Hematopoietic multipotent progenitor cell treated with erythropoietin and hydrocortisone succinate and interleukin-3 and kit ligand, for 6 days (in vitro differentiated cells): Measurements from ENCODE around the gene DENR.
"Not testable (repeated sequence)": the region's sequence is repeated elsewhere in the genome, so short reads cannot be mapped to it uniquely, and the experiment has no call there.

ENCODE experiments used
- DNase-seq: peaks from one replicate; pipeline ENCODE4 v3.0.0-alpha.2; 2015

The DENR gene

GRCh38 chr12:122743895-122744525 lies 8.6 kb upstream of the DENR start:
- DNase-seq, result no peak

GRCh38 chr12:122747224-122748135 lies 5.1 kb upstream of the DENR start:
- no peak for DNase-seq

- DNase-seq, result no peak
These were observed 2.9 kb upstream of the DENR start for GRCh38 chr12:122749569-122750332.

- not testable (repeated sequence) for DNase-seq
These were observed 1.7 kb upstream of the DENR start for GRCh38 chr12:122750781-122751515.

- peak; percentile 49 for DNase-seq
These were observed 661 bp downstream of the DENR start for GRCh38 chr12:122753319-122753650.

- no peak for DNase-seq
These were observed 2.2 kb downstream of the DENR start for GRCh38 chr12:122754790-122755189.

GRCh38 chr12:122757568-122757967 lies 4.9 kb downstream of the DENR start:
- DNase-seq, result peak; percentile 41

GRCh38 chr12:122785503-122785902 lies 32.9 kb downstream of the DENR start:
- no peak for DNase-seq

- peak; percentile 44 for DNase-seq
These were observed 35.8 kb downstream of the DENR start for GRCh38 chr12:122788387-122788786.

- DNase-seq, result peak; percentile 74
These were observed 37.0 kb downstream of the DENR start for GRCh38 chr12:122789637-122790036.

GRCh38 chr12:122790393-122791075 lies 37.9 kb downstream of the DENR start:
- DNase-seq, result no peak

GRCh38 chr12:122793685-122794106 lies 41.1 kb downstream of the DENR start:
- DNase-seq, result peak; percentile 96

GRCh38 chr12:122795807-122796206 lies 43.2 kb downstream of the DENR start:
- DNase-seq, result no peak

- peak; percentile 32 for DNase-seq
These were observed 47.1 kb downstream of the DENR start for GRCh38 chr12:122799641-122800243.

- DNase-seq, result no peak
These were observed 51.3 kb downstream of the DENR start for GRCh38 chr12:122803937-122804336.

- DNase-seq, result not testable (repeated sequence)
These were observed 52.3 kb downstream of the DENR start for GRCh38 chr12:122804957-122805356.

GRCh38 chr12:122807651-122808050 lies 55.0 kb downstream of the DENR start:
- DNase-seq, result no peak

GRCh38 chr12:122811777-122812176 lies 59.2 kb downstream of the DENR start:
- no peak for DNase-seq

GRCh38 chr12:122813310-122813713 lies 60.7 kb downstream of the DENR start:
- DNase-seq, result peak; percentile 52

GRCh38 chr12:122819209-122819785 lies 66.7 kb downstream of the DENR start:
- no peak for DNase-seq

- DNase-seq, result no peak
These were observed 67.5 kb downstream of the DENR start for GRCh38 chr12:122820138-122820537.
